Fibroblast of skin of right quadriceps (primary cell): ENCODE measurements around the gene LPCAT1.
"Not testable (repeated sequence)": the region's sequence is repeated elsewhere in the genome, so short reads cannot be mapped to it uniquely, and the experiment has no call there.

Experiments used
- DNase-seq: peaks from one replicate; pipeline ENCODE4 v3.0.0-alpha.2; 2013

Gene LPCAT1

GRCh38 chr5:1523793-1524480 is at the start of gene LPCAT1:
LPCAT1 (minus strand) TSS chr5:1523960; CDS start chr5:1523844, 116 bp downstream.
- peak; percentile 74 for DNase-seq

GRCh38 chr5:1571875-1572274 is 48.1 kb upstream of the LPCAT1 start:
- DNase-seq: not testable (repeated sequence)

GRCh38 chr5:1570975-1571374 is 47.2 kb upstream of the LPCAT1 start:
- DNase-seq: no peak

GRCh38 chr5:1568201-1568979 is 44.6 kb upstream of the LPCAT1 start:
- peak; percentile 87 for DNase-seq

GRCh38 chr5:1567527-1568200 is 43.9 kb upstream of the LPCAT1 start:
- DNase-seq: not testable (repeated sequence)

- DNase-seq: no peak
These were observed 42.3 kb upstream of the LPCAT1 start for GRCh38 chr5:1565737-1566734.

GRCh38 chr5:1564824-1565736 is 41.3 kb upstream of the LPCAT1 start:
- no peak for DNase-seq

- peak; percentile 45 for DNase-seq
These were observed 40.5 kb upstream of the LPCAT1 start for GRCh38 chr5:1564182-1564748.

GRCh38 chr5:1563617-1564181 is 39.9 kb upstream of the LPCAT1 start:
- no peak for DNase-seq

GRCh38 chr5:1563051-1563461 is 39.3 kb upstream of the LPCAT1 start:
- DNase-seq: no peak

- DNase-seq: no peak
These were observed 38.8 kb upstream of the LPCAT1 start for GRCh38 chr5:1562599-1562998.

- DNase-seq: no peak
These were observed 37.7 kb upstream of the LPCAT1 start for GRCh38 chr5:1561402-1561929.

GRCh38 chr5:1560499-1560898 is 36.7 kb upstream of the LPCAT1 start:
- not testable (repeated sequence) for DNase-seq

GRCh38 chr5:1558944-1559343 is 35.2 kb upstream of the LPCAT1 start:
- DNase-seq: no peak

- DNase-seq: no peak
These were observed 33.5 kb upstream of the LPCAT1 start for GRCh38 chr5:1557114-1557873.

- DNase-seq: no peak
These were observed 32.3 kb upstream of the LPCAT1 start for GRCh38 chr5:1555808-1556731.

- DNase-seq: peak; percentile 34
These were observed 31.4 kb upstream of the LPCAT1 start for GRCh38 chr5:1555011-1555807.
